NCI-H446 treated with DMSO at 0.1 percent for 48 hours (cell line): Measurements from ENCODE around the gene STRIP1.

ENCODE experiments used
- DNase-seq: peaks from one replicate; lab custom pipeline; 2025; lab: John Stamatoyannopoulos, UW

The STRIP1 gene

GRCh38 chr1:110091791-110092190 is 57.4 kb downstream of the STRIP1 start:
- no peak for DNase-seq

GRCh38 chr1:110092991-110093390 is 58.6 kb downstream of the STRIP1 start:
- DNase-seq = no peak

GRCh38 chr1:110094931-110095654 is 60.7 kb downstream of the STRIP1 start:
- DNase-seq = no peak

- no peak for DNase-seq
These were observed 63.2 kb downstream of the STRIP1 start for GRCh38 chr1:110097507-110098221.

GRCh38 chr1:110098222-110099026 is 64.0 kb downstream of the STRIP1 start:
- DNase-seq = no peak

GRCh38 chr1:110100335-110100734 is 65.9 kb downstream of the STRIP1 start:
- DNase-seq = no peak

GRCh38 chr1:110102081-110102480 is 67.7 kb downstream of the STRIP1 start:
- DNase-seq = no peak
